ENCODE data around the gene SLC39A10.

DNA sequence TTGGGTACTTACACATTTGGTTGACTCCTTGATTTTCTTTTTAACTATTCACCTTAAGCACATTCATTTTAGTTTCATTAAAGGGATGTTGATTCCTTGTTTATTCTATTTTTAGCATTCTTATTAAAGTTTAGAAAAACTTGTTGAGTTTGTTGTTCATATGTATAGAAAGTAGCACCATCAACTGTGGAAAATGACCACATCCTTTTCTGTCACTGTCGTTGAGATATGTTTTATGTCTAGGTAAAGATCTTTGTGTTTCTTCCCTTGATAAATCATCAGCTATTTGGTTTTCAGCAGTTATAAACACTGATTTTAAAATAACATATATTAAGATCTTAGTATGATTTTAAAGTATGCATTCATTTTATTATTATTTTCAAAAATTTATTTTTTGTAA is 25.1 kb downstream of the SLC39A10 start:
- TF ChIP-seq POLR2A (IDR thresholded peaks at IDR 0.05; ENCODE audit: low read length), result no peak
- TF ChIP-seq GATA1 (IDR thresholded peaks at IDR 0.05; ENCODE audit: low read depth, low read length), result no peak
